ENCODE results near the gene ZFAND3. TPM values are rescaled to one million over a fixed set of nuclear protein-coding genes. Genes with fewer than 3 reads are reported as not detected.
"Not testable (repeated sequence)": the region's sequence is repeated elsewhere in the genome, so short reads cannot be mapped to it uniquely, and the experiment has no call there.

ZFAND3 gene
- total RNA-seq, 6 donors from 2014 or later, result 26.2 to 66.4 (median 55.5) TPM

DNA sequence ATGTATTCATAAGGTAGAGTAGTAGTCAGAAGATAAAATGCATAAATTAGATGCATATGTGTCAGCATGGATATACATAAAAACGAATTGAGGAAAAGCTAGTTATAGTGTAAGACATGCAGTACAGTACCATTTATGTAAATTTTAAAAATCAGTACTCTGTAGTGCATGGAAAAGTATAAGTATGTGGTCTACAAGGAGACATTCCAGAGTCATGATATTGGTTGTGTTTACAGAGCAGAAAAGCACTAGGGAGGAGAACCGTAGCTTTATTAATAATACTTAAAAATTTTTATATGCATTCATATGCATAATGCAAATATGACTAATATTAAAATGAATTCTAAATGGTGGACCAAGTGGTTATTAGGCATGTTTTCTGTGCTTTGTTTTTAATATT is 220.0 kb downstream of the ZFAND3 start:
- TF ChIP-seq EP300 (IDR thresholded peaks at IDR 0.05) (no peak), CTCF (IDR thresholded peaks at IDR 0.05) (no peak), POLR2A (IDR thresholded peaks at IDR 0.05) (no peak), POLR2AphosphoS5 (IDR thresholded peaks at IDR 0.05) (no peak)
- peaks cover 8 to 15% (median 10%) of the 10 kb centered on the region in 4 donors for H3K4me1 ChIP-seq

DNA sequence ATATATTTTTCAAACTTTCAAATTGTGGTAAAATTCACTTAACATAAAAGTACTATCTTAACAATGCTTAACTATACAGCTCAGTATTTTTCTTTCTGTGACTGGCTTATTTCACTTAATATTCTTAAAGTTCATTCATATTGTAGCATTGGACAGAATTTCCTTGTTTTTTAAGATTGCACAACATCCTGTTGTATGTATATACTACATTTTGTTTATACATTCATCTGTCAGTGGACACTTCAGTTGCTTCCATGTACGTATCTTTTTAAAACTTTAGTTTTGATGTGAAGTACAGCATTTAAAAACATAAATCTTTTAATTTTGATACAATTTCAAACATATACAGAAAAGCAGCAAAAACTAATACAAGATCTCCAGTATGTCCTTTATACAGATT is 220.7 kb downstream of the ZFAND3 start:
- Histone ChIP-seq H3K27me3 (no peaks in the 10 kb centered on the region), H3K36me3 (no peaks in the 10 kb centered on the region), H3K4me1 (peaks cover under 1 to 13% (median 8%) of the 10 kb centered on the region in 4 donors), H3K4me3 (no peak overlapping the region), H3K9me3 (no peaks in the 10 kb centered on the region), H3K27ac (no peak overlapping the region)
- no peak for DNase-seq
- 55 to 65% methylated on average over 1 of the region's 1 CpG for WGBS, 2 donors
- ATAC-seq (ENCODE audit: low FRiP score in 2 of 2), result no peak
- no peak for TF ChIP-seq EP300 (IDR thresholded peaks at IDR 0.05)
- no peak for TF ChIP-seq POLR2A (IDR thresholded peaks at IDR 0.05)

More for the DNA sequence above, 220.0 kb downstream of the ZFAND3 start:
- no peaks in the 10 kb centered on the region for H3K27me3 ChIP-seq
- ATAC-seq (ENCODE audit: low FRiP score in 2 of 2) (no peak), DNase-seq (no peak)
- no peak overlapping the region for H3K27ac ChIP-seq
- no peaks in the 10 kb centered on the region for H3K9me3 ChIP-seq
- H3K36me3 ChIP-seq, result no peaks in the 10 kb centered on the region
- 83 to 84% methylated on average over 2 of the region's 2 CpGs for WGBS, 2 donors
- H3K4me3 ChIP-seq, result no peak overlapping the region

- DNase-seq (no peak), ATAC-seq (ENCODE audit: low FRiP score in 2 of 2) (no peak)
- Histone ChIP-seq H3K4me1 (peaks cover 0 to 13% (median 8%) of the 10 kb centered on the region in 4 donors), H3K36me3 (no peaks in the 10 kb centered on the region), H3K27ac (no peak overlapping the region), H3K4me3 (no peak overlapping the region), H3K9me3 (no peaks in the 10 kb centered on the region), H3K27me3 (no peaks in the 10 kb centered on the region)
- TF ChIP-seq EP300 (IDR thresholded peaks at IDR 0.05), result no peak
- TF ChIP-seq CTCF (IDR thresholded peaks at IDR 0.05), result no peak
- 86 to 87% methylated on average over 3 of the region's 3 CpGs for WGBS, 2 donors
These were observed 223.8 kb downstream of the ZFAND3 start for GRCh38 chr6:38043259-38043753.

DNA sequence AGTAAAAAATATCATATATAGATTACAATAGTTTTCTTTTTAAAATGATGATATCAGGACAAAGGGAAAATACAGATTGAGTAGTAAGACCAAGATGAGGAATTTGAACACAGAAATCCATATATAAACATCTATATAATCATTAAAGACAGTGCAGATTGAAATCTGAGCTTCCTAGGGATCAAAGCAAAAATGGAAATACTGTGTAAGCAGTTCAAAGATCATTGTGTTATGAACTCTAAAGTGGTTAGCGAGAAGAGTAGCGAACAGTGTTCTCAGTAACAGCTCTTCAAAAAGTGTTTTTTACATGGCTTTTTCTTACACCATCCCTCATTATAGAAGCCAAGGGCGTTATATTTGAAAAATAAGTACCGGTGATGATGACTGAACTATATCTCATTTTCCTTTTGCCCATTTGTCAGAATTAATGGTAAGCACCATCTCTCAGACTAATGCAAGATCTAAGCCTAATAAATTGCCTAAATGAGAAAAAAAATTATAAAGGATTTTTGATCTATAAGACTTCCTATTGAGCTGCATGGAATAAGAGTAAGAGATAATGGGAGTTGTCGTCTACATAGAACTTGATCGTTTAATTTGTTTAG is 226.3 kb downstream of the ZFAND3 start:
- TF ChIP-seq EP300 (IDR thresholded peaks at IDR 0.05), result no peak
- TF ChIP-seq POLR2A (IDR thresholded peaks at IDR 0.05), result no peak
- no peak for TF ChIP-seq POLR2AphosphoS5 (IDR thresholded peaks at IDR 0.05)
- no peak for TF ChIP-seq CTCF (IDR thresholded peaks at IDR 0.05)
- ATAC-seq (ENCODE audit: low FRiP score in 2 of 2) (no peak), DNase-seq (no peak)
- Histone ChIP-seq H3K27me3 (no peaks in the 10 kb centered on the region), H3K36me3 (no peaks in the 10 kb centered on the region), H3K9me3 (no peaks in the 10 kb centered on the region), H3K4me1 (no peaks in the 10 kb centered on the region), H3K4me3 (no peak overlapping the region), H3K27ac (no peak overlapping the region)
- 98 to 99% methylated on average over 6 of the region's 6 CpGs for WGBS, 2 donors

DNA sequence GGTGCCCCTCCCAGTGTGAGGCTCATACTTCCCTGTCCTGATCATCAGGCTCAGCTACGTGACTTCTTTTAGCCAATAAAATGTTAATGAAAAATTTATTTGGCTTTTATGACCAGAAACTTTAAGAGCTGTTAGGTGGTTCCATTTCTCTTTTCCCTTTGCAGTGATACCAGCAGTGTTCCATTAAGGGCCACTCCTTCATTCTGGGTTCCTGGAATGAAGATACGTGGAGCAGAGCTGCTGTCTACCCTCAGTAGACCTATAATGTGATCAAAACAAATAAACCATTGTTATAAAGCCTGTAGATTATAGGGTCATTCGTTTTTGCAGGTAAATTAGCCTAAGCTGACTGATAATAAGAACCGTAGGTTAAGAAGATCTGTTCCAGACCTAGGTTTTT is 228.0 kb downstream of the ZFAND3 start:
- H3K4me1 ChIP-seq, result peaks cover 0 to 5% (median 0%) of the 10 kb centered on the region in 4 donors
- WGBS, 2 donors, result 92 to 94% methylated on average over 4 of the region's 4 CpGs
- no peak overlapping the region for H3K4me3 ChIP-seq
- TF ChIP-seq POLR2AphosphoS5 (IDR thresholded peaks at IDR 0.05), result no peak
- TF ChIP-seq CTCF (IDR thresholded peaks at IDR 0.05), result no peak
- no peak for TF ChIP-seq EP300 (IDR thresholded peaks at IDR 0.05)
- no peak for TF ChIP-seq POLR2A (IDR thresholded peaks at IDR 0.05)
- ATAC-seq (ENCODE audit: low FRiP score in 2 of 2) (no peak), DNase-seq (no peak)
- no peaks in the 10 kb centered on the region for H3K36me3 ChIP-seq
- no peak overlapping the region for H3K27ac ChIP-seq
- H3K9me3 ChIP-seq, result no peaks in the 10 kb centered on the region
- no peaks in the 10 kb centered on the region for H3K27me3 ChIP-seq

DNA sequence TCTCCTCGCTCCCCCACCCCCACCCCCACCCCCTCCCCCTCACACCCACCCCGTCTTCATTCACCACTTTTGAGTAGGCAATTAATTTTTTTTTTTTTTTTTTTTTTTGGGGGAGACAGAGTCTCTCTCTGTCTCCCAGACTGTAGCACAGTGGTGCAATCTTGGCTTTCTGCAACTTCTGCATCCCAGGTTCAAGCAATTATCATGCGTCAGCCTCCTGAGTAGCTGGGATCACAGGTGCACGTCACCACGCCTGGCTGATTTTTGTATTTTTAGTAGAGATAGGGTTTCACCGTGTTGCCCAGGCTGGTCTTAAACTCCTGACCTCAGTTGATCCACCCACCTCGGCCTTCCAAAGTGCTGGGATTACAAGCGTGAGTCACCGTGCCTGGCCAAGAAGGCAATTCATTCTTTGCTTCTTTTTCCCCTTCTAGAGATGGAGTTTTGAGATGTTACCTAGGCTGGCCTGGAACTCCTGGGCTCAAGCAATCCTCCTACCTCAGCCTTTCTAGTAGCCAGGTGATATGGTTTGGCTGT is 230.4 kb downstream of the ZFAND3 start:
- H3K4me1 ChIP-seq; ATAC-seq (ENCODE audit: low FRiP score in 2 of 2); H3K9me3 ChIP-seq; H3K27ac ChIP-seq; H3K36me3 ChIP-seq; H3K27me3 ChIP-seq; DNase-seq; H3K4me3 ChIP-seq: not testable (repeated sequence)
- 94 to 96% methylated on average over 9 of the region's 9 CpGs for WGBS, 2 donors

All from upper lobe of left lung (tissue), 6 donors.